NT2/D1 (cell line): ENCODE data around the gene NUCB1.

Experiments
- SUZ12 ChIP-seq: IDR thresholded peaks from 2 replicates; pipeline ENCODE4 v1.6.1; 2011; ENCODE audit not compliant: insufficient read length, insufficient read depth; ENCODE audit errors: extremely low read depth
- ZNF274 ChIP-seq: IDR thresholded peaks from 2 replicates; pipeline ENCODE4 v1.6.1; 2011; ENCODE audit warnings: mild to moderate bottlenecking, low read depth, low read length

- TF ChIP-seq ZNF274 (no peak), SUZ12 (no peak)
Observed at GRCh38 chr19:48856921-48857320, 43.2 kb upstream of the NUCB1 start.
